Stimulated activated CD4-positive, alpha-beta T cell treated with anti-CD3 and anti-CD28 coated beads, Interleukin-1b, Interleukin-23, amount 100 ng/mL, for 4 hours (primary cell): ENCODE results near the gene SMYD3.
"Not testable (repeated sequence)": the region's sequence is repeated elsewhere in the genome, so short reads cannot be mapped to it uniquely, and the experiment has no call there.

Experiments
- DNase-seq, 2 donors: peaks; one replicate each; pipeline ENCODE4 v3.0.0-alpha.2; 2020; ENCODE audit warnings: low read depth in 2 of 2

The SMYD3 gene

GRCh38 chr1:245840971-245841370, 666.1 kb downstream of the SMYD3 start:
- DNase-seq = no peak

- DNase-seq = no peak
These were observed 669.4 kb downstream of the SMYD3 start for GRCh38 chr1:245837718-245838117.

- no peak for DNase-seq
These were observed 671.7 kb downstream of the SMYD3 start for GRCh38 chr1:245835386-245835785.

- no peak for DNase-seq
These were observed 673.1 kb downstream of the SMYD3 start for GRCh38 chr1:245834002-245834401.

- no peak for DNase-seq
These were observed 674.1 kb downstream of the SMYD3 start for GRCh38 chr1:245832771-245833527.

GRCh38 chr1:245831518-245831917, 675.6 kb downstream of the SMYD3 start:
- no peak for DNase-seq

- DNase-seq = no peak
These were observed 677.3 kb downstream of the SMYD3 start for GRCh38 chr1:245829826-245830225.

- DNase-seq = no peak
These were observed 677.9 kb downstream of the SMYD3 start for GRCh38 chr1:245829194-245829593.

GRCh38 chr1:245827301-245827700, 679.8 kb downstream of the SMYD3 start:
- no peak for DNase-seq

GRCh38 chr1:245825128-245825901, 681.8 kb downstream of the SMYD3 start:
- DNase-seq = no peak

- no peak for DNase-seq
These were observed 683.5 kb downstream of the SMYD3 start for GRCh38 chr1:245823408-245824147.

GRCh38 chr1:245822996-245823395, 684.1 kb downstream of the SMYD3 start:
- DNase-seq = no peak

- not testable (repeated sequence) for DNase-seq
These were observed 688.7 kb downstream of the SMYD3 start for GRCh38 chr1:245818363-245818762.

- not testable (repeated sequence) for DNase-seq
These were observed 690.6 kb downstream of the SMYD3 start for GRCh38 chr1:245816496-245816895.

- DNase-seq = no peak
These were observed 692.4 kb downstream of the SMYD3 start for GRCh38 chr1:245814651-245815050.

GRCh38 chr1:245812278-245812677, 694.8 kb downstream of the SMYD3 start:
- no peak for DNase-seq

- DNase-seq = no peak
These were observed 696.2 kb downstream of the SMYD3 start for GRCh38 chr1:245810789-245811337.

- no peak for DNase-seq
These were observed 696.8 kb downstream of the SMYD3 start for GRCh38 chr1:245810181-245810769.

GRCh38 chr1:245809361-245809760, 697.7 kb downstream of the SMYD3 start:
- no peak for DNase-seq

- DNase-seq = no peak
These were observed 698.9 kb downstream of the SMYD3 start for GRCh38 chr1:245807954-245808719.

- no peak for DNase-seq
These were observed 699.8 kb downstream of the SMYD3 start for GRCh38 chr1:245807306-245807705.
